Left ventricle myocardium inferior (tissue), 1 donor: ENCODE data around the gene VAMP2. TPM values are rescaled to one million over a fixed set of nuclear protein-coding genes. Genes with fewer than 3 reads are reported as not detected.
A peak's percentile ranks its signal among the peaks of the same experiment; 100 is the strongest.

Experiments used
- DNase-seq: peaks from one replicate; pipeline ENCODE4 v3.0.0-alpha.2; 2020
- H3K27ac ChIP-seq: fragments of 200-600 bp; replicated peaks from 2 replicates; pipeline ENCODE4 v1.8.0; 2021
- H3K27me3 ChIP-seq: fragments of 200-600 bp; 2 replicates; pipeline ENCODE4 v1.8.0; 2021; ENCODE audit warnings: low read depth
- H3K36me3 ChIP-seq: fragments of 200-600 bp; 2 replicates; pipeline ENCODE4 v1.8.0; 2021
- H3K4me1 ChIP-seq: fragments of 200-600 bp; 2 replicates; pipeline ENCODE4 v1.8.0; 2021
- H3K4me3 ChIP-seq: fragments of 200-600 bp; 2 replicates; pipeline ENCODE4 v1.8.0; 2021; ENCODE audit warnings: mild to moderate bottlenecking, moderate library complexity
- H3K9me3 ChIP-seq: fragments of 200-600 bp; replicated peaks from 2 replicates; pipeline ENCODE4 v1.8.0; 2021
- CTCF ChIP-seq: fragments of 200-600 bp; IDR thresholded peaks from 2 replicates; pipeline ENCODE4 v1.8.0; 2021; ENCODE audit warnings: antibody characterized with exemption, mild to moderate bottlenecking, borderline replicate concordance
- intact Hi-C: fragments of 100-400 bp; cut with micrococcal nuclease; formaldehyde crosslinking; loops from one replicate; pipeline ENCODE4 v1.11.0; 2022
- total RNA-seq: library from RNA; stranded (reverse); fragmentation: NEBNext Ultra II Directional; extraction: Animal tissue kit (Norgen Biotek cat#: 25700); gene quantifications from one replicate; pipeline ENCODE4 v1.2.1, GENCODE V29; 2021
- donor health status: DM: no; HTN: yes; CAD: no; lungs with severe emphysema.

VAMP2 gene
- total RNA-seq, 1 donor from 2014 or later: 59.6 TPM

- no peak for DNase-seq
- peaks cover 29% of the 10 kb centered on the region for H3K27me3 ChIP-seq
- intact Hi-C loops: loop anchor here (10.0 kb wide), 1 partner anchor 62 kb away; no protein-coding TSS in a partner anchor
Measured at GRCh38 chr17:8122924-8123694, 39.6 kb downstream of the VAMP2 start.

DNA sequence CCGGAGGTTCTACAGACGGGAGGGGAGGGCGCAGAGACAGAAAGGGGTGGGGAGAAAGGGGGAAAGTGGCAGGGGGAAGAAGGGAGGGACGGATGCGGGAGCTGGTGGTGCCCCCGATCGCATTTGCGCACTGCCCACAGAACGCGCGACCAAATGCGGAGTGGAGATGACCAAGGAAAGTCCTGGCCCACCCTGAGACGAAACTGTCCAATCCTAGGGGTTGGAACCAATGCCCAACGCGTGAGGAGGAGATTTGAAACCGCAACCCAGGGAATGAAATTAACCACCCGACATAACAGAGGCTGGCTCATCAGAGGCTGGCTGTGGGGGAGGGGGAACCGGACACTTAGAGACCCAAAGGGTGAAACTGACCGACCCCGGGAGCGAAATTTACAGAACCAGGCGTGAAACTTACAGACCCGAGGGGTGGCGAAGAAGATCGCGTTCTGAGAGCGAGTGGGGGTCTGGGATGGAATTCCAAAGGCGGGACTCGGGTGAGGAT is 40.3 kb downstream of the VAMP2 start:
- Histone ChIP-seq H3K4me3 (peak overlapping the region; percentile 84), H3K4me1 (peaks cover 87% of the 10 kb centered on the region), H3K27ac (peak overlapping the region; percentile 41), H3K9me3 (no peaks in the 10 kb centered on the region), H3K27me3 (peaks cover 34% of the 10 kb centered on the region), H3K36me3 (no peaks in the 10 kb centered on the region)
- intact Hi-C loops: loop anchor here (10.0 kb wide), 1 partner anchor 62 kb away; no protein-coding TSS in a partner anchor
- TF ChIP-seq CTCF: no peak
- DNase-seq: no peak

More at GRCh38 chr17:8122924-8123694, 39.6 kb downstream of the VAMP2 start:
- Histone ChIP-seq H3K36me3 (no peaks in the 10 kb centered on the region), H3K4me1 (peaks cover 83% of the 10 kb centered on the region), H3K9me3 (no peaks in the 10 kb centered on the region), H3K27ac (peak overlapping the region; percentile 41), H3K4me3 (peak overlapping the region; percentile 84)
- TF ChIP-seq CTCF: no peak

DNA sequence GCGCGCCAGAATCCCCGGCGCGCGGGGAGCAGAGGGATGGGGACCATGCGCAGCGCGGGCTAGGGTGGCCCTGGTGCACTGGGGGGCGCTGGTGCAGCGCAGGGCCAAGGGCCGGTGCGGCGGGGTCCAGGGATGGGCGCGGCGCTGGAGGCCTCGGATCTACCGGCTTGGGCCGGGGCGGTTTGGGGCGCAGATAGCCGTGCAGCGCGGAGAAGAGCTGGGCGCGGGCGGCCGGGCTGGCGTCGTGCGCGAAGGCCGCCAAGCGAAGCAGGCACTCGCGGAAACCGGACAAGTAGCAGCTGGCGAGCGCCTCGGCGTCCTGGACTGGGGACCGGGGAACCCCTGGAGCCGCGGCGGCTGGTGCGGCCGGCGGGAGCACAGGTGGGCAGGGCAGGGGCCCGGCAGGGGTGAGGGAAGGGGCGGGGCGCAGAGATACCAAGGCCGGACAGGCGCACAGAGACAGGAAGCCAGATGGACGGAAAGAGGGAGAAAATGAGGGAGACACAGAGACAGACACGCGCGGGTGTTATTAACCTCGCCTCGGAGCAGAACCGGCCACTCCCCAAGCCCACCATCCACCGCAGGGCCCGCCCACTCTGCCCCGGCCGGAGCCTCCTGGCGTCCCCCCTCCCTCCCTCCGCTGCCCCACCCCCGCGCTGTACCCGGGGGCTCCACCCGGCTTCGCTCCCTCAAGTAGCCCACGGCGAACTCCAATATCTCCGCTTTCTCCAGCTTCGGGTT is 40.9 kb downstream of the VAMP2 start:
- Histone ChIP-seq H3K27me3 (peaks cover 40% of the 10 kb centered on the region), H3K36me3 (no peaks in the 10 kb centered on the region), H3K27ac (peak overlapping the region; percentile 41), H3K9me3 (no peaks in the 10 kb centered on the region), H3K4me3 (peak overlapping the region; percentile 84), H3K4me1 (peaks cover 86% of the 10 kb centered on the region)
- TF ChIP-seq CTCF: peak; percentile 62
- no peak for DNase-seq
- intact Hi-C loops: loop anchor here (10.0 kb wide), 1 partner anchor 63 kb away; no protein-coding TSS in a partner anchor

DNA sequence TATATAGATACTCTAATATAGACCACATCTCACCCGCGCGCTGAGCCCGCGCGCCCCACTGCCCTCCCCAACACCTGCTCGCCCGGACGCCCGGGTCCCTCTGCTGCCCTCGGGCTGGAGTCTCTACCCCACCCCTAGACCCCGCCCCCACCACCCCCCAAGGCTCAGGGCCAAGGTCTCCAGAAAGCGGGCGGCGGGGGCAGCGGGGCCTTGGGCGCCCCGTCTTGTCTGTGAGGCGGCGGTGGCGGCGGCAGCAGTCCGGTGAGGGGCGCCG is 41.4 kb downstream of the VAMP2 start:
- peak overlapping the region; percentile 84 for H3K4me3 ChIP-seq
- no peaks in the 10 kb centered on the region for H3K9me3 ChIP-seq
- no peak for DNase-seq
- no peak for TF ChIP-seq CTCF
- H3K36me3 ChIP-seq: no peaks in the 10 kb centered on the region
- H3K27me3 ChIP-seq: peaks cover 45% of the 10 kb centered on the region
- H3K4me1 ChIP-seq: peaks cover 81% of the 10 kb centered on the region
- H3K27ac ChIP-seq: peak overlapping the region; percentile 41
- intact Hi-C loops: loop anchor here (10.0 kb wide), 1 partner anchor 63 kb away; no protein-coding TSS in a partner anchor

DNA sequence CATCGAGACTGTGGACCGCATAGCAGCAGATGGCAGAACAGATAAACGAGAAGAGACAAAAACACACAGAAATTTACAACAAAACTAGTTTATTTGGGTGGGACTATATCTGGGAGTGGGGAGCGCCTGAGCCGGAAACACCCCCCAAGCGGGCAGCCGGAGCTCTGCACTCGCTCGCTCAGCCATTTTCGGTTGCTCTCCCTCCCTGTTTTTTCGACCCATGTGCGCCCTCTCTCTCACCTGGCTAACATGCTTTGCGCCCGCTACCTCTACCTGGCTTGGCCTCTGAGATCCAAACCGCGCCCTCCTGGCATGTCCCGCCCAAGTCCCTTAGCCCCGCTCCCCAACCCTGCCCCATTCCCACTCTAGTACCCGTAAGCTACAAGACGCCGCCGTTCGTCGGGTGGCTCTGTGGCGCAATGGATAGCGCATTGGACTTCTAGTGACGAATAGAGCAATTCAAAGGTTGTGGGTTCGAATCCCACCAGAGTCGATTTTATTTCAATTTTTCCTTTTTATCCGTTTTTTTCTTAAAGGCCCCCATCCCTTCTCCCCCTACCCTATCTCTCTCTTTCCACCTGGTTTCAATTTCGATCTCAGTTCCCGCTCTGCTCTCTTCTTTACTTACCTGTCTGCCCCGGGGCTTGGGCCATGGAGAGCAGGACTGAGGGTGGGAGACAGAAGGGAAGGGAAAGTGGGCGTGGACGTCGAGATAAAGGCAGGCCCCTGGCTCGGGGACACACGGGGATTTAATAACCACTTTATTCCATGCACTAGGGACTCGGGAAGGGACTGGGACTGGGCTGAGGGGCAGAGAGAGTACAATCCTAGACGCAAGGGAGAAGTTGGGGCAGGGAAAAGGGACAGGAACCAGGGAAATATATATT is 42.0 kb downstream of the VAMP2 start:
- Histone ChIP-seq H3K27ac (peak overlapping the region; percentile 85), H3K36me3 (no peaks in the 10 kb centered on the region), H3K4me1 (peaks cover 76% of the 10 kb centered on the region), H3K27me3 (peaks cover 51% of the 10 kb centered on the region), H3K4me3 (peak overlapping the region; percentile 84), H3K9me3 (no peaks in the 10 kb centered on the region)
- intact Hi-C loops: loop anchor here (10.0 kb wide), 1 partner anchor 64 kb away; no protein-coding TSS in a partner anchor
- peak; percentile 34 for TF ChIP-seq CTCF
- DNase-seq: no peak
